ENCODE data around the gene SMCHD1. TPM values are rescaled to one million over a fixed set of nuclear protein-coding genes. Genes with fewer than 3 reads are reported as not detected.

The SMCHD1 gene
- total and polyA plus RNA-seq, 4 donors, result 4.4 to 49.0 (median 25.4) TPM

DNA sequence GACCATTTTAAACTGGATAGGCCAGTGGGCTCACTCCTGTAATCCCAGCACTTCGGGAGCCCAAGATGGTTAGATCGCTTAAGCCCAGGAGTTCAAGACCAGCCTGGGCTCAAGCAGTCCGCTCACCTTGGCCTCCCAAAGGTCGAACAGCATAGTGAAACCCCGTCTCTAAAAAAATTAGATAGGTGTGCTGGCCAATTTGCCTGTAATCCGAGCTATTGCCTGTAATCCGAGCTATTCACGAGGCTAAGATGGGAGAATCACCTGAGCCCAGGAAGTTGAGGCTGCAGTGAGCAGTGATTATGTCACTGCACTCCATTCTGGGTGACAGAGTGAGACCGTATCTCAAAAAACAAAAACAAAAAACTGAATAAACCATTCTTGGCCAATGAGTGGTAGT is 138.6 kb downstream of the SMCHD1 start:
- Histone ChIP-seq H3K27me3 (ENCODE audit: control insufficient read depth in 4 of 4, insufficient read depth in 4 of 4, low read length in 3 of 4) (no peaks in the 10 kb centered on the region), H3K4me1 (ENCODE audit: control insufficient read depth in 4 of 4, insufficient read depth in 4 of 4, low read length in 3 of 4) (no peaks in the 10 kb centered on the region), H3K27ac (ENCODE audit: low read depth in 1 of 2, low read length in 2 of 2) (no peak overlapping the region), H3K9ac (ENCODE audit: low read depth in 1 of 2, low read length in 2 of 2) (no peak overlapping the region), H3K9me3 (ENCODE audit: control insufficient read depth in 4 of 4, low read length in 3 of 4) (no peaks in the 10 kb centered on the region), H3K4me3 (ENCODE audit: low read depth in 1 of 3, low read length in 3 of 3) (no peak overlapping the region), H3K36me3 (ENCODE audit: control insufficient read depth in 4 of 4, insufficient read depth in 3 of 4, low read depth in 1 of 4, low read length in 3 of 4) (peaks cover 5 to 25% (median 19%) of the 10 kb centered on the region in 4 donors)
- TF ChIP-seq RAD21 (IDR thresholded peaks at IDR 0.05) (no peak), JUND (IDR thresholded peaks at IDR 0.05) (no peak), GABPA (IDR thresholded peaks at IDR 0.05 in 1 of 2, conservative IDR thresholded peaks at IDR 0.05 in 1 of 2) (no peak), RXRA (IDR thresholded peaks at IDR 0.05) (no peak), YY1 (IDR thresholded peaks at IDR 0.05) (no peak), NR2F2 (IDR thresholded peaks at IDR 0.05) (no peak)
- TF ChIP-seq, protein P1, sequence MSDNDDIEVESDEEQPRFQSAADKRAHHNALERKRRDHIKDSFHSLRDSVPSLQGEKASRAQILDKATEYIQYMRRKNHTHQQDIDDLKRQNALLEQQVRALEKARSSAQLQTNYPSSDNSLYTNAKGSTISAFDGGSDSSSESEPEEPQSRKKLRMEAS (IDR thresholded peaks at IDR 0.05), result no peak
- DNase-seq (ENCODE audit: low spot score), result no peak
- WGBS, result 97% methylated on average over 9 of the region's 9 CpGs

DNA sequence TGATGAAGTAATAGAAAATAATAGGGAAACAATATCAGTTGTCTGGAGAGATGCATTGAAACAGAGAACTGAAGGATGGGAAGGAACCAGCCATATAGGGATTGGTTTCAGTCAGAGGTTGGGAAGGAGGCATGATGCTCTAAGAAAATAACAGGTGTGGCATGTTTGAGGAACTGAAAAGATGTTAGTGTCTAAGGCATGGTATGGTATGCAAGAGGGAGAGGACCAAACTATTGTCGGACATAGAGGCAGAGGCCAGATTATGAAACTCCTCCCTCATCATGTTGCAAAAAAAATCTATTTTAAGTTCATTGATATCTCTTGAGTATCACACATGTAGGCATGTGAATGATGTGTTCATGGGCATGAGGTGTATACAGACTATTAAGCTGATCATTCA is 142.4 kb downstream of the SMCHD1 start:
- Histone ChIP-seq H3K9ac (ENCODE audit: low read depth in 1 of 2, low read length in 2 of 2) (no peak overlapping the region), H3K4me1 (ENCODE audit: control insufficient read depth in 4 of 4, insufficient read depth in 4 of 4, low read length in 3 of 4) (no peaks in the 10 kb centered on the region), H3K4me3 (ENCODE audit: low read depth in 1 of 3, low read length in 3 of 3) (no peak overlapping the region), H3K27me3 (ENCODE audit: control insufficient read depth in 4 of 4, insufficient read depth in 4 of 4, low read length in 3 of 4) (no peaks in the 10 kb centered on the region), H3K27ac (ENCODE audit: low read depth in 1 of 2, low read length in 2 of 2) (no peak overlapping the region), H3K36me3 (ENCODE audit: control insufficient read depth in 4 of 4, insufficient read depth in 3 of 4, low read depth in 1 of 4, low read length in 3 of 4) (peaks cover 7 to 29% (median 24%) of the 10 kb centered on the region in 4 donors), H3K9me3 (ENCODE audit: control insufficient read depth in 4 of 4, low read length in 3 of 4) (no peaks in the 10 kb centered on the region)
- TF ChIP-seq JUND (IDR thresholded peaks at IDR 0.05) (no peak), HNF4G (IDR thresholded peaks at IDR 0.05) (no peak), EGR1 (IDR thresholded peaks at IDR 0.05; ENCODE audit: low read depth in 2 of 2) (no peak), HNF4A (conservative IDR thresholded peaks at IDR 0.05) (no peak), YY1 (IDR thresholded peaks at IDR 0.05) (no peak), RAD21 (IDR thresholded peaks at IDR 0.05) (no peak), TAF1 (conservative IDR thresholded peaks at IDR 0.05) (no peak), RXRA (IDR thresholded peaks at IDR 0.05) (no peak), NR2F2 (IDR thresholded peaks at IDR 0.05) (no peak), FOXA1 (IDR thresholded peaks at IDR 0.05) (no peak), SP1 (IDR thresholded peaks at IDR 0.05) (no peak)
- TF ChIP-seq, protein P2, sequence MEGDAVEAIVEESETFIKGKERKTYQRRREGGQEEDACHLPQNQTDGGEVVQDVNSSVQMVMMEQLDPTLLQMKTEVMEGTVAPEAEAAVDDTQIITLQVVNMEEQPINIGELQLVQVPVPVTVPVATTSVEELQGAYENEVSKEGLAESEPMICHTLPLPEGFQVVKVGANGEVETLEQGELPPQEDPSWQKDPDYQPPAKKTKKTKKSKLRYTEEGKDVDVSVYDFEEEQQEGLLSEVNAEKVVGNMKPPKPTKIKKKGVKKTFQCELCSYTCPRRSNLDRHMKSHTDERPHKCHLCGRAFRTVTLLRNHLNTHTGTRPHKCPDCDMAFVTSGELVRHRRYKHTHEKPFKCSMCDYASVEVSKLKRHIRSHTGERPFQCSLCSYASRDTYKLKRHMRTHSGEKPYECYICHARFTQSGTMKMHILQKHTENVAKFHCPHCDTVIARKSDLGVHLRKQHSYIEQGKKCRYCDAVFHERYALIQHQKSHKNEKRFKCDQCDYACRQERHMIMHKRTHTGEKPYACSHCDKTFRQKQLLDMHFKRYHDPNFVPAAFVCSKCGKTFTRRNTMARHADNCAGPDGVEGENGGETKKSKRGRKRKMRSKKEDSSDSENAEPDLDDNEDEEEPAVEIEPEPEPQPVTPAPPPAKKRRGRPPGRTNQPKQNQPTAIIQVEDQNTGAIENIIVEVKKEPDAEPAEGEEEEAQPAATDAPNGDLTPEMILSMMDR (IDR thresholded peaks at IDR 0.05; ENCODE audit: low read depth, low read length, missing input control), result no peak
- TF ChIP-seq, protein P3, sequence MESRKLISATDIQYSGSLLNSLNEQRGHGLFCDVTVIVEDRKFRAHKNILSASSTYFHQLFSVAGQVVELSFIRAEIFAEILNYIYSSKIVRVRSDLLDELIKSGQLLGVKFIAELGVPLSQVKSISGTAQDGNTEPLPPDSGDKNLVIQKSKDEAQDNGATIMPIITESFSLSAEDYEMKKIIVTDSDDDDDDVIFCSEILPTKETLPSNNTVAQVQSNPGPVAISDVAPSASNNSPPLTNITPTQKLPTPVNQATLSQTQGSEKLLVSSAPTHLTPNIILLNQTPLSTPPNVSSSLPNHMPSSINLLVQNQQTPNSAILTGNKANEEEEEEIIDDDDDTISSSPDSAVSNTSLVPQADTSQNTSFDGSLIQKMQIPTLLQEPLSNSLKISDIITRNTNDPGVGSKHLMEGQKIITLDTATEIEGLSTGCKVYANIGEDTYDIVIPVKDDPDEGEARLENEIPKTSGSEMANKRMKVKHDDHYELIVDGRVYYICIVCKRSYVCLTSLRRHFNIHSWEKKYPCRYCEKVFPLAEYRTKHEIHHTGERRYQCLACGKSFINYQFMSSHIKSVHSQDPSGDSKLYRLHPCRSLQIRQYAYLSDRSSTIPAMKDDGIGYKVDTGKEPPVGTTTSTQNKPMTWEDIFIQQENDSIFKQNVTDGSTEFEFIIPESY (IDR thresholded peaks at IDR 0.05), result no peak
- WGBS, result 95% methylated on average over 1 of the region's 1 CpG
- no peak for DNase-seq (ENCODE audit: low spot score)

DNA sequence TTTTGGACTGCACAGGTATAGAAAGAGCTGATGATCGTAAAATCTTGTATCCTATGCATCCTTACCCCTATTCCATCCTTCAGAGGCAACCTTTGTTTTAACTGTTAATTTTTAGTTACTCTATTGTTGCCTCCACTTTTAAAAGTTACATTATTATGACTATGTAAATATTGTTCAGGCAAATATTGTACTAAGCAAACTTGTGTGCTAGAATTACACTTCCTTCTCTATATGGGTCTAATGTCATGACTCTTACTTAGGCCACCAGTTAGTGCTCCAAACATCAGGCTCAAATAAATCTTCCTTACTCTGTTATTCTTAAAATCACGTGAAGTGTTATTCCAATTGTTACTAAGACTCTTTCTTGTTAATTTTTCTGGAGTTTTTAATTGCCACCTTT is 143.8 kb downstream of the SMCHD1 start:
- WGBS, result 67% methylated on average over 2 of the region's 2 CpGs
- no peaks in the 10 kb centered on the region for H3K27me3 ChIP-seq (ENCODE audit: control insufficient read depth in 4 of 4, insufficient read depth in 4 of 4, low read length in 3 of 4)
- no peaks in the 10 kb centered on the region for H3K9me3 ChIP-seq (ENCODE audit: control insufficient read depth in 4 of 4, low read length in 3 of 4)
- H3K9ac ChIP-seq (ENCODE audit: low read depth in 1 of 2, low read length in 2 of 2), result no peak overlapping the region
- no peak overlapping the region for H3K4me3 ChIP-seq (ENCODE audit: low read depth in 1 of 3, low read length in 3 of 3)
- H3K36me3 ChIP-seq (ENCODE audit: control insufficient read depth in 4 of 4, insufficient read depth in 3 of 4, low read depth in 1 of 4, low read length in 3 of 4), result peaks cover 6 to 28% (median 23%) of the 10 kb centered on the region in 4 donors
- no peaks in the 10 kb centered on the region for H3K4me1 ChIP-seq (ENCODE audit: control insufficient read depth in 4 of 4, insufficient read depth in 4 of 4, low read length in 3 of 4)
- DNase-seq (ENCODE audit: low spot score), result no peak
- H3K27ac ChIP-seq (ENCODE audit: low read depth in 1 of 2, low read length in 2 of 2), result no peak overlapping the region
- TF ChIP-seq JUND (IDR thresholded peaks at IDR 0.05) (no peak), FOXA2 (IDR thresholded peaks at IDR 0.05) (no peak), TAF1 (conservative IDR thresholded peaks at IDR 0.05) (no peak), FOXA1 (IDR thresholded peaks at IDR 0.05) (no peak), HNF4G (IDR thresholded peaks at IDR 0.05) (no peak), RAD21 (IDR thresholded peaks at IDR 0.05) (no peak), YY1 (IDR thresholded peaks at IDR 0.05) (no peak), NR2F2 (IDR thresholded peaks at IDR 0.05) (no peak), GABPA (IDR thresholded peaks at IDR 0.05 in 1 of 2, conservative IDR thresholded peaks at IDR 0.05 in 1 of 2) (no peak)
- TF ChIP-seq, protein P4, sequence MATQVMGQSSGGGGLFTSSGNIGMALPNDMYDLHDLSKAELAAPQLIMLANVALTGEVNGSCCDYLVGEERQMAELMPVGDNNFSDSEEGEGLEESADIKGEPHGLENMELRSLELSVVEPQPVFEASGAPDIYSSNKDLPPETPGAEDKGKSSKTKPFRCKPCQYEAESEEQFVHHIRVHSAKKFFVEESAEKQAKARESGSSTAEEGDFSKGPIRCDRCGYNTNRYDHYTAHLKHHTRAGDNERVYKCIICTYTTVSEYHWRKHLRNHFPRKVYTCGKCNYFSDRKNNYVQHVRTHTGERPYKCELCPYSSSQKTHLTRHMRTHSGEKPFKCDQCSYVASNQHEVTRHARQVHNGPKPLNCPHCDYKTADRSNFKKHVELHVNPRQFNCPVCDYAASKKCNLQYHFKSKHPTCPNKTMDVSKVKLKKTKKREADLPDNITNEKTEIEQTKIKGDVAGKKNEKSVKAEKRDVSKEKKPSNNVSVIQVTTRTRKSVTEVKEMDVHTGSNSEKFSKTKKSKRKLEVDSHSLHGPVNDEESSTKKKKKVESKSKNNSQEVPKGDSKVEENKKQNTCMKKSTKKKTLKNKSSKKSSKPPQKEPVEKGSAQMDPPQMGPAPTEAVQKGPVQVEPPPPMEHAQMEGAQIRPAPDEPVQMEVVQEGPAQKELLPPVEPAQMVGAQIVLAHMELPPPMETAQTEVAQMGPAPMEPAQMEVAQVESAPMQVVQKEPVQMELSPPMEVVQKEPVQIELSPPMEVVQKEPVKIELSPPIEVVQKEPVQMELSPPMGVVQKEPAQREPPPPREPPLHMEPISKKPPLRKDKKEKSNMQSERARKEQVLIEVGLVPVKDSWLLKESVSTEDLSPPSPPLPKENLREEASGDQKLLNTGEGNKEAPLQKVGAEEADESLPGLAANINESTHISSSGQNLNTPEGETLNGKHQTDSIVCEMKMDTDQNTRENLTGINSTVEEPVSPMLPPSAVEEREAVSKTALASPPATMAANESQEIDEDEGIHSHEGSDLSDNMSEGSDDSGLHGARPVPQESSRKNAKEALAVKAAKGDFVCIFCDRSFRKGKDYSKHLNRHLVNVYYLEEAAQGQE (IDR thresholded peaks at IDR 0.05), result no peak
- TF ChIP-seq, protein P3 (IDR thresholded peaks at IDR 0.05), result no peak
- TF ChIP-seq, protein P1 (IDR thresholded peaks at IDR 0.05), result no peak

Measured in liver (tissue), 9 donors.